ENCODE measurements around the gene ZNF438. TPM values are rescaled to one million over a fixed set of nuclear protein-coding genes. Genes with fewer than 3 reads are reported as not detected.

ZNF438 gene
- total and polyA plus RNA-seq, 10 of the 15 experiments (the other 5 are each of a cell fraction or from before 2014, with no cell fraction given): 0.93 to 5.2 (median 1.9) TPM

- ChIA-PET CTCF (interaction anchor here (1.4 kb wide), 1 partner anchor 23 kb away, joined by 3 read pairs; no protein-coding TSS in a partner anchor), POLR2A (no interaction called here), RAD21 (ENCODE audit: unreplicated experiment) (no interaction called here), SMC1A (ENCODE audit: uncharacterized antibody, unreplicated experiment) (no interaction called here)
- DNase-seq (ENCODE audit: low read depth, low spot score) (no peak), ATAC-seq (peak; percentile 43), FAIRE-seq (no peak)
- Histone ChIP-seq H3K9me3 (replicated peaks; ENCODE audit: control insufficient read depth, insufficient read depth, low read length) (no peaks in the 10 kb centered on the region), H3K27ac (ENCODE audit: control insufficient read depth, insufficient read depth) (no peak overlapping the region), H3K9ac (ENCODE audit: control insufficient read depth, insufficient read depth, low read length) (no peak overlapping the region), H3K79me2 (ENCODE audit: control insufficient read depth, insufficient read depth, low read length) (no peaks in the 10 kb centered on the region), H3K4me1 (ENCODE audit: control insufficient read depth, insufficient read depth, low read length) (peaks cover 5% of the 10 kb centered on the region), H2AFZ (ENCODE audit: control insufficient read depth, low read depth, low read length) (no peak overlapping the region), H3K27me3 (replicated peaks in 1 of 2; ENCODE audit: control insufficient read depth in 2 of 2, insufficient read depth in 2 of 2, low read length in 1 of 2) (no peaks in the 10 kb centered on the region), H4K20me1 (ENCODE audit: control insufficient read depth, insufficient read depth) (no peaks in the 10 kb centered on the region), H3K36me3 (ENCODE audit: control insufficient read depth in 2 of 2, insufficient read depth in 2 of 2, low read length in 1 of 2) (no peaks in the 10 kb centered on the region), H3K4me3 (no peak overlapping the region), H3K4me2 (ENCODE audit: control insufficient read depth, insufficient read depth) (no peak overlapping the region)
- WGBS (ENCODE audit: insufficient coverage, insufficient replicate concordance, low lambda C conversion rate, missing lambda C conversion rate): 40% methylated on average over 3 of the region's 3 CpGs
- in situ Hi-C loops (cut with MboI): no loop called here
- no TSS peak for BruUV-seq (replicated peaks)
- intact Hi-C loops (cut with micrococcal nuclease; ENCODE audit: unreplicated experiment): loop anchor here (10.0 kb wide), 1 partner anchor 270 kb away; no protein-coding TSS in a partner anchor
- TF ChIP-seq STAT1 (conservative IDR thresholded peaks at IDR 0.05) (no peak), REST (IDR thresholded peaks at IDR 0.05; ENCODE audit: low read depth, low read length) (no peak), NFIC (IDR thresholded peaks at IDR 0.05; ENCODE audit: low read depth, low read length) (peak; percentile 70; the same call in 1 of the 2 replicates), DPF2 (IDR thresholded peaks at IDR 0.05) (peak; percentile 80), STAT3 (IDR thresholded peaks at IDR 0.05; ENCODE audit: low read depth, low read length) (no peak), RELA (IDR thresholded peaks at IDR 0.05; ENCODE audit: borderline replicate concordance, partially characterized antibody) (no peak), FOS (IDR thresholded peaks at IDR 0.05; ENCODE audit: borderline replicate concordance, extremely low read depth, insufficient read length) (no peak), JUNB (IDR thresholded peaks at IDR 0.05) (peak; percentile 64), CBX3 (IDR thresholded peaks at IDR 0.05; ENCODE audit: borderline replicate concordance, low read depth) (no peak), FOXK2 (IDR thresholded peaks at IDR 0.05) (no peak), TARDBP (IDR thresholded peaks at IDR 0.05; ENCODE audit: borderline replicate concordance) (no peak), ZNF217 (IDR thresholded peaks at IDR 0.05) (peak; percentile 39; the same call in 1 of the 2 replicates), BMI1 (IDR thresholded peaks at IDR 0.05; ENCODE audit: borderline replicate concordance) (peak; percentile 21; the same call in 1 of the 2 replicates), BACH1 (IDR thresholded peaks at IDR 0.05; ENCODE audit: borderline replicate concordance) (peak; percentile 72; the same call in 1 of the 2 replicates), EP300 (IDR thresholded peaks at IDR 0.05; ENCODE audit: borderline replicate concordance in 1 of 2, control insufficient read depth in 1 of 2, low read depth in 2 of 2, low read length in 2 of 2) (peak in 1 of 2 experiments; percentile 72; a peak in 1 of 4 replicates), NR2F1 (conservative IDR thresholded peaks at IDR 0.05) (no peak), HSF1 (IDR thresholded peaks at IDR 0.05; ENCODE audit: low read depth, low read length) (no peak), EGR1 (IDR thresholded peaks at IDR 0.05; ENCODE audit: borderline replicate concordance in 1 of 2, low read depth in 2 of 2, low read length in 2 of 2) (no peak), ATF7 (IDR thresholded peaks at IDR 0.05; ENCODE audit: low read depth) (peak; percentile 70), IKZF1 (conservative IDR thresholded peaks at IDR 0.05) (peak; percentile 91), IKZF2 (IDR thresholded peaks at IDR 0.05) (peak; percentile 80 to 85)
These were observed 27.0 kb downstream of the ZNF438 start for GRCh38 chr10:31004611-31005193.
